HEK293 (cell line): Measurements from ENCODE around the gene CRBN.

Source experiments
- CTCF ChIA-PET: fragments of 350-600 bp; formaldehyde crosslinking; extraction: SDS; loops from one replicate; lab custom pipeline; 2021; ENCODE audit warnings: antibody characterized with exemption; lab: Yijun Ruan, JAX
- POLR2A ChIA-PET: fragments of 300-600 bp; formaldehyde crosslinking; extraction: SDS; loops from one replicate; lab custom pipeline; 2020; ENCODE audit warnings: antibody characterized with exemption, inconsistent platforms; lab: Yijun Ruan, JAX
- H3K27ac ChIP-seq: fragments of 200-500 bp; sonication (Bioruptor generic); 2 replicates; pipeline ENCODE4 v1.5.1; 2014; ENCODE audit warnings: low read depth, low read length, control low read depth, inconsistent platforms; ENCODE audit errors: extremely low read depth
- H3K36me3 ChIP-seq, 2 experiments: fragments of 200-500 bp in 1 of 2; sonication (Bioruptor generic) in 1 of 2; 1 replicate in 1 of 2; 2 replicates in 1 of 2; pipeline ENCODE4 v1.5.1; 2014 to 2017; ENCODE audit warnings: inconsistent platforms in 2 of 2, low read length in 2 of 2; ENCODE audit not compliant: control insufficient read depth in 2 of 2, insufficient read depth in 1 of 2
- H3K4me1 ChIP-seq: fragments of 200-500 bp; sonication (Bioruptor generic); 2 replicates; pipeline ENCODE4 v1.5.1; 2014; ENCODE audit warnings: mild to moderate bottlenecking, low read length, inconsistent platforms; ENCODE audit not compliant: control insufficient read depth, insufficient read depth
- H3K4me3 ChIP-seq: 2 replicates; pipeline ENCODE4 v1.5.1; 2011; ENCODE audit warnings: low read depth, mild to moderate bottlenecking, control low read depth, low read length, moderate library complexity
- H3K9me3 ChIP-seq: fragments of 200-500 bp; sonication (Bioruptor generic); 2 replicates; pipeline ENCODE4 v1.5.1; 2014; ENCODE audit warnings: low read depth, low read length, inconsistent platforms; ENCODE audit not compliant: control insufficient read depth, insufficient read depth
- EGR2 ChIP-seq: fragments of 450-650 bp; formaldehyde crosslinking; IDR thresholded peaks from 2 replicates; pipeline ENCODE4 v1.5.1; 2016; ENCODE audit warnings: low read depth, missing biosample characterization, missing genetic modification characterization
- KLF7 ChIP-seq: fragments of 450-650 bp; formaldehyde crosslinking; IDR thresholded peaks from 2 replicates; pipeline ENCODE4 v1.5.1; 2016; ENCODE audit warnings: missing biosample characterization, missing genetic modification characterization, borderline replicate concordance
- MEIS1 ChIP-seq: sonication (generic); formaldehyde crosslinking; IDR thresholded peaks from 2 replicates; pipeline ENCODE4 v1.8.1; 2022; ENCODE audit warnings: missing genetic modification reagents, mild to moderate bottlenecking, borderline replicate concordance
- OSR2 ChIP-seq: fragments of 450-650 bp; formaldehyde crosslinking; IDR thresholded peaks from 2 replicates; pipeline ENCODE4 v1.5.1; 2016; ENCODE audit warnings: missing biosample characterization, missing genetic modification characterization
- PRDM2 ChIP-seq: fragments of 450-650 bp; formaldehyde crosslinking; IDR thresholded peaks from 2 replicates; pipeline ENCODE4 v1.5.1; 2016; ENCODE audit warnings: missing biosample characterization, missing genetic modification characterization, borderline replicate concordance
- YY1 ChIP-seq: fragments of 450-650 bp; formaldehyde crosslinking; IDR thresholded peaks from 2 replicates; pipeline ENCODE4 v1.5.1; 2018; ENCODE audit warnings: missing biosample characterization, missing genetic modification characterization
- ZIC2 ChIP-seq: fragments of 450-650 bp; formaldehyde crosslinking; IDR thresholded peaks from 2 replicates; pipeline ENCODE4 v1.5.1; 2016; ENCODE audit warnings: missing biosample characterization, missing genetic modification characterization
- ZNF133 ChIP-seq: fragments of 450-650 bp; formaldehyde crosslinking; IDR thresholded peaks from 2 replicates; pipeline ENCODE4 v1.5.1; 2016; ENCODE audit warnings: missing biosample characterization, missing genetic modification characterization
- ZNF274 ChIP-seq, 2 experiments: fragments of 200-500 bp in 1 of 2; fragments of 450-650 bp in 1 of 2; sonication (Bioruptor generic) in 1 of 2; formaldehyde crosslinking in 1 of 2; IDR thresholded peaks; 2 replicates each; pipeline versions ENCODE4 v1.5.1 to v1.6.1; 2014 to 2016; ENCODE audit warnings: borderline replicate concordance in 1 of 2, inconsistent platforms in 1 of 2, low read length in 1 of 2, missing biosample characterization in 1 of 2, missing genetic modification characterization in 1 of 2
- ZNF292 ChIP-seq: fragments of 450-650 bp; formaldehyde crosslinking; IDR thresholded peaks from 2 replicates; pipeline ENCODE4 v1.5.1; 2016; ENCODE audit warnings: low read depth, missing biosample characterization, missing genetic modification characterization, borderline replicate concordance
- ZNF302 ChIP-seq: fragments of 450-650 bp; formaldehyde crosslinking; IDR thresholded peaks from 2 replicates; pipeline ENCODE4 v1.5.1; 2016; ENCODE audit warnings: missing biosample characterization, missing genetic modification characterization, low read depth
- ZNF311 ChIP-seq: fragments of 450-650 bp; formaldehyde crosslinking; IDR thresholded peaks from 2 replicates; pipeline ENCODE4 v1.5.1; 2017; ENCODE audit warnings: missing biosample characterization, missing genetic modification characterization, borderline replicate concordance
- ZNF366 ChIP-seq: fragments of 450-650 bp; formaldehyde crosslinking; conservative IDR thresholded peaks from 2 replicates; pipeline ENCODE4 v1.5.1; 2016; ENCODE audit warnings: missing biosample characterization, missing genetic modification characterization
- ZNF426 ChIP-seq: fragments of 450-650 bp; formaldehyde crosslinking; IDR thresholded peaks from 2 replicates; pipeline ENCODE4 v1.5.1; 2017; ENCODE audit warnings: missing biosample characterization, missing genetic modification characterization, mild to moderate bottlenecking, inconsistent platforms, moderate library complexity
- ZNF529 ChIP-seq: fragments of 450-650 bp; formaldehyde crosslinking; IDR thresholded peaks from 2 replicates; pipeline ENCODE4 v1.5.1; 2017; ENCODE audit warnings: missing genetic modification characterization, missing biosample characterization; ENCODE audit not compliant: insufficient replicate concordance
- ZNF701 ChIP-seq: fragments of 450-650 bp; formaldehyde crosslinking; IDR thresholded peaks from 2 replicates; pipeline ENCODE4 v1.5.1; 2016; ENCODE audit warnings: missing biosample characterization, missing genetic modification characterization
- ZNF707 ChIP-seq: fragments of 450-650 bp; formaldehyde crosslinking; IDR thresholded peaks from 2 replicates; pipeline ENCODE4 v1.5.1; 2016; ENCODE audit warnings: missing biosample characterization, missing genetic modification characterization
- ZNF76 ChIP-seq: fragments of 450-650 bp; formaldehyde crosslinking; IDR thresholded peaks from 2 replicates; pipeline ENCODE4; 2016; ENCODE audit warnings: low read depth, missing biosample characterization, missing genetic modification characterization, borderline replicate concordance
- ZNF843 ChIP-seq: fragments of 450-650 bp; formaldehyde crosslinking; IDR thresholded peaks from 2 replicates; pipeline ENCODE4 v1.5.1; 2016; ENCODE audit warnings: missing biosample characterization, missing genetic modification characterization
- TF ChIP-seq, protein P1 (sequence below): fragments of 450-650 bp; formaldehyde crosslinking; IDR thresholded peaks from 2 replicates; pipeline ENCODE4 v1.5.1; 2016; ENCODE audit warnings: missing biosample characterization, missing genetic modification characterization

CRBN gene

GRCh38 chr3:3137526-3137925, 42.0 kb downstream of the CRBN start (continued):
- TF ChIP-seq PRDM2 (no peak), ZNF366 (tag by site-specific recombination) (no peak), OSR2 (tag by site-specific recombination) (no peak), ZNF133 (tag by site-specific recombination) (no peak), ZNF302 (tag by site-specific recombination) (no peak), YY1 (tag by site-specific recombination) (no peak), ZNF311 (tag by site-specific recombination) (no peak), ZNF292 (no peak), ZIC2 (tag by site-specific recombination) (no peak), ZNF701 (tag by site-specific recombination) (no peak)
- TF ChIP-seq, protein P1, sequence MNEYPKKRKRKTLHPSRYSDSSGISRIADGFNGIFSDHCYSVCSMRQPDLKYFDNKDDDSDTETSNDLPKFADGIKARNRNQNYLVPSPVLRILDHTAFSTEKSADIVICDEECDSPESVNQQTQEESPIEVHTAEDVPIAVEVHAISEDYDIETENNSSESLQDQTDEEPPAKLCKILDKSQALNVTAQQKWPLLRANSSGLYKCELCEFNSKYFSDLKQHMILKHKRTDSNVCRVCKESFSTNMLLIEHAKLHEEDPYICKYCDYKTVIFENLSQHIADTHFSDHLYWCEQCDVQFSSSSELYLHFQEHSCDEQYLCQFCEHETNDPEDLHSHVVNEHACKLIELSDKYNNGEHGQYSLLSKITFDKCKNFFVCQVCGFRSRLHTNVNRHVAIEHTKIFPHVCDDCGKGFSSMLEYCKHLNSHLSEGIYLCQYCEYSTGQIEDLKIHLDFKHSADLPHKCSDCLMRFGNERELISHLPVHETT (tag by site-specific recombination), result no peak

DNA sequence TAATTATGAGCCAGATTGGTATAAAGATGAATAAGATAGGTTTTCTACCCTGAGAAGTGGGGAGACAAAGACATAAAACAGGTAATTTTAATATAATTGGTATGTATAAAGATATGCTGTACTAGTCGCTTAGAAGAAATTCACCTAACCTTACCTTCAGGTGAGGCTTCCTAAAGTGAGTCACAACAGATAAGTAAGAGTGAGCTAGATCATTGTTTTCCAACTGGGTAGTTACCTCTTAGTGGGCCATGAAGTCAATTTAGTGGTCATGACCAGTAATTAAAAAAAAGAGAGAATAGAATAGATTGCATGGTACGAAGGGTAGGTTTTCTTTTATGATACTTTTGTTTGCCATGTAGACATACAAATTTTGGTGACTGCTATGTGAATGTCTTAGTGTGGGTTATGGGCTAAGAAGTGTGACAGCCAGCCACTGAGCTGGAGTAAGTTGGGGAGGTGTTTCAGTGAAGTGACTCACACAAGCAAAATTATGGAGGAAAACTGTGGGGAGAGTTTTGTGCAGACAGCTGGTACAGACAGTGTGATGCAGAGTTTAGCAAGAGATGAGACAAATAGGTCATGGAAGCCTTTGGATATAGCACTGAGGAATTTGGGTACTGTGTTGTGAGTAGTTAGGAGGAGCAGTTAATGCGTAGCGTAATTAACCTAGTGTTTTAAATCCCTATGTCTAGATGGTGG, 44.6 kb downstream of the CRBN start:
- no peak for TF ChIP-seq MEIS1 (CRISPR knock-in tag)
- TF ChIP-seq ZNF274 (IDR thresholded peaks at IDR 0.05; ENCODE audit: low read length), result no peak
- TF ChIP-seq ZNF274 (tag by site-specific recombination; IDR thresholded peaks at IDR 0.05; ENCODE audit: borderline replicate concordance), result no peak
- TF ChIP-seq ZNF707 (tag by site-specific recombination), result no peak
- no peak for TF ChIP-seq ZNF426 (tag by site-specific recombination)
- TF ChIP-seq ZNF843, result no peak
- TF ChIP-seq, all 188 proteins: peak for 0
- Histone ChIP-seq H3K27ac (no peak overlapping the region), H3K4me3 (no peak overlapping the region), H3K9me3 (no peaks in the 10 kb centered on the region), H3K4me1 (no peaks in the 10 kb centered on the region), H3K36me3 (peaks cover 53 to 73% of the 10 kb centered on the region in 2 experiments)
- ChIA-PET CTCF (no interaction called here), POLR2A (no interaction called here)

DNA sequence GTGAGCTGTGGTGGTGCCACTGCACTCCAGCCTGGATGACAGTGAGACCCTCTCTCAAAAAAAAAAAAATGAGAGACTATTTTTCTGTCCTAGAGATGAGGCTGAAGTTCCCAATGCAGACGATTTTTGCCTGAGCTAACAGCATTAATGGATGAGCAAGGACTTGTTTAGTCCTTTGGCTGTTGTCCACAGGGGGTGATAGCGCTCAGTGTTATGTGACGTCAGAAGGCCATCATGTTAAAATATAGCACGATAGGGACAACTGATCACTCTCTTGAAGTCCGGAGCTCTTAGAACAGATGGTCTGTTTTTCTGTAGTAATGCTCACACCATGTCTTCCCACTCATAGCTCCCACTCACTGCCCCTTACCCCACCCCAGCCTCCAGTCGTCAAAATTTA, 46.0 kb downstream of the CRBN start:
- no peak overlapping the region for H3K27ac ChIP-seq
- TF ChIP-seq ZNF76 (no peak), EGR2 (tag by site-specific recombination) (0 out of 2 replicates have a peak, but pooled peaks have one; percentile 8), ZNF529 (no peak), KLF7 (no peak)
- no peaks in the 10 kb centered on the region for H3K9me3 ChIP-seq
- CTCF ChIA-PET, result interaction anchor here (0.6 kb wide), 1 partner anchor 37 kb away, joined by 7 read pairs; no protein-coding TSS in a partner anchor
- H3K4me3 ChIP-seq, result no peak overlapping the region
- H3K4me1 ChIP-seq, result no peaks in the 10 kb centered on the region
- H3K36me3 ChIP-seq, result peaks cover 47 to 73% of the 10 kb centered on the region in 2 experiments
- POLR2A ChIA-PET, result no interaction called here
